Activated naive CD4-positive, alpha-beta T cell treated with anti-CD3 and anti-CD28 coated beads, Interleukin-2, amount 50 U/mL, for 72 hours (primary cell): ENCODE results near the gene CDCA7. TPM values are rescaled to one million over a fixed set of nuclear protein-coding genes. Genes with fewer than 3 reads are reported as not detected.
"Not testable (repeated sequence)": the region's sequence is repeated elsewhere in the genome, so short reads cannot be mapped to it uniquely, and the experiment has no call there.

ENCODE experiments used
- ATAC-seq, 2 donors: fragments of 150-1000 bp; cut with Tn5 transposase; 2 replicates each; pipeline ENCODE4 v1.10.0; 2021; ENCODE audit warnings: mild to moderate bottlenecking in 2 of 2, moderate library complexity in 2 of 2
- DNase-seq, 2 donors: peaks; one replicate each; pipeline ENCODE4 v3.0.0; 2021 to 2022; ENCODE audit warnings: low spot score in 2 of 2
- H3K27ac Mint-ChIP-seq, 2 donors: one replicate each; pipeline ENCODE4 v1.8.0; 2022; ENCODE audit warnings: mild to moderate bottlenecking in 2 of 2, mixed read lengths in 2 of 2
- H3K36me3 Mint-ChIP-seq, 2 donors: one replicate each; pipeline ENCODE4 v1.8.0; 2022; ENCODE audit warnings: mixed read lengths in 2 of 2
- H3K9me3 Mint-ChIP-seq, 2 donors: one replicate each; pipeline ENCODE4 v1.8.0; 2022; ENCODE audit warnings: mixed read lengths in 2 of 2
- total RNA-seq, 2 donors: library from RNA; stranded (reverse); gene quantifications; one replicate each; pipeline ENCODE4 v1.2.3, GENCODE V29; 2022

CDCA7 gene
- 10 to 100 TPM; 18.1 to 82.5 TPM for total RNA-seq

GRCh38 chr2:173354582-173355131 lies at the start of gene CDCA7:
TSS of gene CDCA7 (plus strand) at chr2:173354872. CDS start at chr2:173354964, 92 bp downstream.
- peaks cover 20 to 50% of the 10 kb centered on the region in 2 donors for H3K36me3 Mint-ChIP-seq
- DNase-seq = peak; percentile 63 to 84
- peak within 1 kb of the TSS; percentile 86 to 97 for H3K27ac Mint-ChIP-seq
- peak; percentile 72 to 86 for ATAC-seq
- peaks cover 0 to 9% of the 10 kb centered on the region in 2 donors for H3K9me3 Mint-ChIP-seq

- H3K9me3 Mint-ChIP-seq = peaks cover 0 to 5% of the 10 kb centered on the region in 2 donors
- ATAC-seq (no peak), DNase-seq (no peak)
- H3K36me3 Mint-ChIP-seq = peaks cover 0 to 10% of the 10 kb centered on the region in 2 donors
- peak overlapping the region in 1 of 2 donors; percentile 81 for H3K27ac Mint-ChIP-seq
These were observed 49.4 kb upstream of the CDCA7 start for GRCh38 chr2:173305303-173305702.

GRCh38 chr2:173307293-173307692 lies 47.4 kb upstream of the CDCA7 start:
- Mint-ChIP-seq H3K9me3 (no peaks in the 10 kb centered on the region), H3K27ac (no peak overlapping the region), H3K36me3 (no peaks in the 10 kb centered on the region)
- no peak for ATAC-seq
- no peak for DNase-seq

GRCh38 chr2:173309370-173309769 lies 45.3 kb upstream of the CDCA7 start:
- not testable (repeated sequence) for H3K27ac Mint-ChIP-seq, ATAC-seq, H3K36me3 Mint-ChIP-seq, DNase-seq, H3K9me3 Mint-ChIP-seq

- no peaks in the 10 kb centered on the region for H3K36me3 Mint-ChIP-seq
- no peak overlapping the region for H3K27ac Mint-ChIP-seq
- DNase-seq = no peak
- H3K9me3 Mint-ChIP-seq = no peaks in the 10 kb centered on the region
- no peak for ATAC-seq
These were observed 42.6 kb upstream of the CDCA7 start for GRCh38 chr2:173311844-173312606.

GRCh38 chr2:173323371-173323770 lies 31.3 kb upstream of the CDCA7 start:
- DNase-seq (no peak), ATAC-seq (no peak)
- H3K36me3 Mint-ChIP-seq = peaks cover 0 to 18% of the 10 kb centered on the region in 2 donors
- H3K9me3 Mint-ChIP-seq = peaks cover 11 to 14% of the 10 kb centered on the region in 2 donors
- H3K27ac Mint-ChIP-seq = no peak overlapping the region

DNA sequence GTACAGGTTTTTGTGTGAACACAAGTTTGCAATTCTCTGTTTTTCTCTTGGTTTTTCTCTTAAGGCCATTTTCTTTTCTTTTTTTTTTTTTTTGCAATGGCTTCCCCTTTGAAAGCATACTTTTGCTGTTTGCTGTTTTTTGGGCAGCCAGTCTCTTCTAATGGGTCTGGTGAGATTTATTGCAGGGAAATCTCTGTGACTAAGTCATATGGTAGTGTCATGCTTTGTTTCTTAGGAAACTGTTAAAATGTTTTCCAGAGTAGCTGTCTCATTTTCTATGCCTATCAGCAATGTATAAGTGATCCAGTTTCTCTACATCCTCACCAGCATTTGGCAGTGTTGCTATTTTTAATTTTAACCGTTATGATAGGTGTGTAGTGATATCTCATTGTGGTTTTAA lies 27.9 kb upstream of the CDCA7 start:
- H3K36me3 Mint-ChIP-seq = peaks cover 11% of the 10 kb centered on the region in 2 donors
- H3K9me3 Mint-ChIP-seq = peaks cover 19 to 22% of the 10 kb centered on the region in 2 donors

DNA sequence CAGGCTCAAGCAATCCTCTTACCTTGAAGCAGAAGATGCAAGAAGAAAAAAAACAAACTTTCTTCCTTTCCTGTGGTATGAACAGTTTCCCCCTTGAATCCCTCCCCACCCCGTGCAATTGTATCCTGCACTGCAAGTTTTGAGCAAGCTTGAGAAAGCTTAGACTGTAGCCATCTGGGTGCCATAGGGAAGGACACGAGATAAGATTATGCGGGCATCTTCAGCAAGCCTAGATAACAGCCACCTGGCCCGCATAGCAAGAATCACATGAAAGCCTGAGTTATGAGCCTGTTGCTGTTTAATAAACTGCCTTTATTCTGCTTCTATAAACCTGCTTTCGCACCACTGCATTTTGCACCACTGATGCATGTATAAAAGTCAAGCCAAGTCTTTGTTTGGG lies 27.3 kb upstream of the CDCA7 start:
- H3K9me3 Mint-ChIP-seq = peaks cover 20 to 22% of the 10 kb centered on the region in 2 donors
- ATAC-seq (no peak), DNase-seq (no peak)
- peaks cover 11% of the 10 kb centered on the region in 2 donors for H3K36me3 Mint-ChIP-seq
- no peak overlapping the region for H3K27ac Mint-ChIP-seq

More for the DNA sequence above, 27.9 kb upstream of the CDCA7 start:
- no peak overlapping the region for H3K27ac Mint-ChIP-seq
- no peak for DNase-seq
- no peak for ATAC-seq

GRCh38 chr2:173333003-173333402 lies 21.7 kb upstream of the CDCA7 start:
- H3K9me3 Mint-ChIP-seq = peaks cover 22 to 30% of the 10 kb centered on the region in 2 donors
- not testable (repeated sequence) for ATAC-seq

GRCh38 chr2:173339807-173340206 lies 14.9 kb upstream of the CDCA7 start:
- Mint-ChIP-seq H3K27ac (no peak overlapping the region), H3K36me3 (peaks cover 2 to 9% of the 10 kb centered on the region in 2 donors), H3K9me3 (peaks cover under 1 to 4% of the 10 kb centered on the region in 2 donors)
- DNase-seq (no peak), ATAC-seq (no peak)

More at GRCh38 chr2:173333003-173333402, 21.7 kb upstream of the CDCA7 start:
- not testable (repeated sequence) for DNase-seq, H3K27ac Mint-ChIP-seq
- H3K36me3 Mint-ChIP-seq = peaks cover 15 to 26% of the 10 kb centered on the region in 2 donors

DNA sequence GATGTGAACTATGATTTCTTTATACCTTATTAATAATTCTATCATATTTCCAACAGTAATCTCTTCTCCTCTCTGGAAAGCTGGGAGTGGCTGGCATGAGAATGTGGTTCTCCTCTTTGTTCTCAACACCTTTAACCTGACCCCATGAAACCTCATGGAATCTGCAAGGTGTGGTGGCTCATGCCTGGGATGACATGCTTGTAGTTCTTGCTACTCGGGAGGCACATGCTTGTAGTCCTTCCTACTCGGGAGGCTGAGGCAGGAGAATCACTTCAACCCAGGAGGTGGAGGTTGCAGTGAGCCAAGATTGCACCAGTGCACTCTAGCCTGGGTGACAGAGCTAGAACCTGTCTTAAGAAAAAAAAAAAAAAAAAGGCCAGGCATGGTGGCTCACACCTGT lies 10.8 kb upstream of the CDCA7 start:
- H3K9me3 Mint-ChIP-seq = peaks cover 5% of the 10 kb centered on the region in 2 donors
- ATAC-seq (no peak), DNase-seq (no peak)
- no peak overlapping the region for H3K27ac Mint-ChIP-seq
- peaks cover 6 to 15% of the 10 kb centered on the region in 2 donors for H3K36me3 Mint-ChIP-seq

GRCh38 chr2:173346035-173346434 lies 8.6 kb upstream of the CDCA7 start:
- H3K36me3 Mint-ChIP-seq = peaks cover 6 to 15% of the 10 kb centered on the region in 2 donors

GRCh38 chr2:173347305-173348168 lies 7.1 kb upstream of the CDCA7 start:
- DNase-seq (no peak), ATAC-seq (no peak)
- Mint-ChIP-seq H3K36me3 (peaks cover 6 to 20% of the 10 kb centered on the region in 2 donors), H3K27ac (no peak overlapping the region), H3K9me3 (peaks cover 5 to 14% of the 10 kb centered on the region in 2 donors)

More at GRCh38 chr2:173346035-173346434, 8.6 kb upstream of the CDCA7 start:
- Mint-ChIP-seq H3K9me3 (peaks cover 5 to 10% of the 10 kb centered on the region in 2 donors), H3K27ac (no peak overlapping the region)
- no peak for DNase-seq
- no peak for ATAC-seq

GRCh38 chr2:173349287-173349686 lies 5.4 kb upstream of the CDCA7 start:
- no peak overlapping the region for H3K27ac Mint-ChIP-seq
- DNase-seq (no peak), ATAC-seq (no peak)
- H3K36me3 Mint-ChIP-seq = peaks cover 11 to 31% of the 10 kb centered on the region in 2 donors
- H3K9me3 Mint-ChIP-seq = peaks cover 5 to 14% of the 10 kb centered on the region in 2 donors

- no peak overlapping the region for H3K27ac Mint-ChIP-seq
- DNase-seq (no peak), ATAC-seq (no peak)
- H3K36me3 Mint-ChIP-seq = peaks cover 11 to 31% of the 10 kb centered on the region in 2 donors
- peaks cover 5 to 14% of the 10 kb centered on the region in 2 donors for H3K9me3 Mint-ChIP-seq
These were observed 4.3 kb upstream of the CDCA7 start for GRCh38 chr2:173350383-173350782.

DNA sequence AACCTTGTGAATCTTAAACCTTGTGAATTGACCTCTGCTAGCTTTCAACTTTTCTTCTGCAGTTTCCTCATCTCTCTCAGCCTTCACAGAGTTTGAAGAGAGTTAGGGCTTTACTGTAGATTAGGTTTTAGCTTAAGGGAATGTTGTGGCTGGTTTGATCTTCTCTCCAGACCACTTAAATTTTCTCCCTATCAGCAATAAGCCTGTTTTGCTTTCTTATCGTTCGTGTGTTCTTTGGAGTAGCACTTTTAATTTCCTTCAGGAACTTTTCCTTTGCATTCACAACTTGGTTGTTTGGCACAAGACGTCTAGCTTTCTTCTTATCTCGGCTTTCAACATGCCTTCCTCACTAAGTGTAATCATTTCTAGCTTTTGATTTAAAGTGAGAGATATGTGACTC lies 2.8 kb upstream of the CDCA7 start:
- DNase-seq (no peak), ATAC-seq (no peak)
- H3K27ac Mint-ChIP-seq = no peak overlapping the region
- H3K9me3 Mint-ChIP-seq = peaks cover 0 to 9% of the 10 kb centered on the region in 2 donors
- H3K36me3 Mint-ChIP-seq = peaks cover 18 to 34% of the 10 kb centered on the region in 2 donors
